OCI-LY1 (cell line): ENCODE results near the gene PDE1A.
A peak's percentile ranks its signal among the peaks of the same experiment; 100 is the strongest.

ENCODE experiments used
- CTCF ChIP-seq: fragments of 200-600 bp; sonication (generic), shearing (Covaris generic); IDR thresholded peaks from 2 replicates; pipeline ENCODE4 v1.5.1; 2017; ENCODE audit warnings: mild to moderate bottlenecking, antibody characterized with exemption, low read length, moderate library complexity, mixed read lengths
- EZH2 ChIP-seq: fragments of 200-600 bp; sonication (generic), shearing (Covaris generic); IDR thresholded peaks from 2 replicates; pipeline ENCODE4 v1.8.0; 2017; ENCODE audit warnings: borderline replicate concordance, mixed run types, mild to moderate bottlenecking, antibody characterized with exemption, low read length, moderate library complexity, mixed read lengths

- TF ChIP-seq CTCF (peak; percentile 73), EZH2 (no peak)
Measured at GRCh38 chr2:182186132-182186735, 240.6 kb downstream of the PDE1A start.
